ENCODE measurements around the gene ITPR2. TPM values are rescaled to one million over a fixed set of nuclear protein-coding genes. Genes with fewer than 3 reads are reported as not detected.

ITPR2 gene
- total RNA-seq, 4 donors from 2014 or later = 42.8 to 62.5 (median 52.1) TPM

DNA sequence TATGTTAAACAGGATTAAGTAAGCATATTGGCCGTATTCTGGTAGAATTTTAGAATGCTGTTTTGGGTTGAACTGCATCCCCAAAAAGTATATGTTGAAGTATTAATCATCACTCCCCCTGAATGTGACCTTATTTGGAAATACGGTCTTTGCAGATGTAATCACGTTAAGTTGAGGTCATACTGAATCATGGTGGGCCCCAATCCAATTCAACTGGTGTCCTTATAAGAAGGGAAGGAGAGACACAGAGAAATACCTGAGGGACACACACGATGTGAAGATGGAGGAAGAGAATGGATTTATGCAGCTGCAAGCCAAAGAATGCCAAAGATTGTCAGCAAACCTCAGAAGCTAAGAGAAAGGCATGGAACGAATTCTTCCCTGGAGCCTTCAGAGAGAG lies 268.6 kb downstream of the ITPR2 start:
- WGBS, 2 donors = 73 to 85% methylated on average over 5 of the region's 5 CpGs
- H3K4me3 ChIP-seq (ENCODE audit: low read depth, poor library complexity, severe bottlenecking) = no peak overlapping the region
- intact Hi-C loops (cut with DNase I; ENCODE audit: low total_unique reads) = no loop called here
- no peak for TF ChIP-seq POLR2A (IDR thresholded peaks at IDR 0.05)
- TF ChIP-seq, protein P1, sequence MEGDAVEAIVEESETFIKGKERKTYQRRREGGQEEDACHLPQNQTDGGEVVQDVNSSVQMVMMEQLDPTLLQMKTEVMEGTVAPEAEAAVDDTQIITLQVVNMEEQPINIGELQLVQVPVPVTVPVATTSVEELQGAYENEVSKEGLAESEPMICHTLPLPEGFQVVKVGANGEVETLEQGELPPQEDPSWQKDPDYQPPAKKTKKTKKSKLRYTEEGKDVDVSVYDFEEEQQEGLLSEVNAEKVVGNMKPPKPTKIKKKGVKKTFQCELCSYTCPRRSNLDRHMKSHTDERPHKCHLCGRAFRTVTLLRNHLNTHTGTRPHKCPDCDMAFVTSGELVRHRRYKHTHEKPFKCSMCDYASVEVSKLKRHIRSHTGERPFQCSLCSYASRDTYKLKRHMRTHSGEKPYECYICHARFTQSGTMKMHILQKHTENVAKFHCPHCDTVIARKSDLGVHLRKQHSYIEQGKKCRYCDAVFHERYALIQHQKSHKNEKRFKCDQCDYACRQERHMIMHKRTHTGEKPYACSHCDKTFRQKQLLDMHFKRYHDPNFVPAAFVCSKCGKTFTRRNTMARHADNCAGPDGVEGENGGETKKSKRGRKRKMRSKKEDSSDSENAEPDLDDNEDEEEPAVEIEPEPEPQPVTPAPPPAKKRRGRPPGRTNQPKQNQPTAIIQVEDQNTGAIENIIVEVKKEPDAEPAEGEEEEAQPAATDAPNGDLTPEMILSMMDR (IDR thresholded peaks at IDR 0.05) = no peak
- DNase-seq (ENCODE audit: low spot score in 2 of 2) = no peak

DNA sequence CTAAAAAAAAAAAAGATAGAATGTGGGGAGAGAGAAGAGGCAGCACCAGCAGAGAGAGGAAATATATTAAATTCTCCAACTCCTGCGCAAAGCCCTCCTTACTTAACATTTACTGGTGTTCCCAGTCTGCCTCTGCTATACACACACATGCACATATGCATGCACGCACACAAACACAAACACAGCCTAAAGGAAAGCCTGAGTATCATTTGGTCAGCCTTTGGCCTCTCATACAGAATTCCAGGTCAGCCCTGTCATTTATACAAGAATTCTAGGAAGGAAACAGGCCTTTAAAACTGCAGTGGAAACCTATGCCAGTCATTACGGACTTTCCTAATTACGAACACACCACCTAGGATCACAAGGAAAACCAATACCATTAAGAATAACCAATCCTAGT lies 269.4 kb downstream of the ITPR2 start:
- intact Hi-C loops (cut with DNase I; ENCODE audit: low total_unique reads) = no loop called here
- no peak overlapping the region for H3K4me3 ChIP-seq (ENCODE audit: low read depth, poor library complexity, severe bottlenecking)
- TF ChIP-seq, protein P1 (IDR thresholded peaks at IDR 0.05) = no peak
- TF ChIP-seq POLR2A (IDR thresholded peaks at IDR 0.05) = no peak
- no peak for DNase-seq (ENCODE audit: low spot score in 2 of 2)
- 88 to 93% methylated on average over 4 of the region's 4 CpGs for WGBS, 2 donors

DNA sequence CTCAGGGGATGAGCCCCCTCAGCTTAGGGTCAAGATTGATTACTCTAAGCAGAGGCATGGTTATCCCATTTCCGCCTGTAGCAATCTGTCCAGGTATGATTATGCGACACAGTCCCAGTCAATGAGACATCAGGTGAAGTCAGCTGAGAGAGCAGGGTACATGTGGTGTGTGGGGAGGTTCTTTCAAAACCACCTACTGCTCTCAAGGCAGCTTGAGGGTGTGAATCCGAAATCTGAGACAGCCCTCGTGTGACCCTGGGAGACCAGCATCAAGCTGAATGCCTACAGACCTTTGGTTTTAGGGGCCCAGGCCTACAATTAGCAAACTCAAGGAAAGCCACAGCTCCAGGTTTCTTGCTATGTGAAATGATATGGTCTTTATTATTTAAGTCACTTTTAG lies 275.7 kb downstream of the ITPR2 start:
- TF ChIP-seq POLR2A (IDR thresholded peaks at IDR 0.05) = no peak
- TF ChIP-seq, protein P1 (IDR thresholded peaks at IDR 0.05) = no peak
- WGBS, 2 donors = 94 to 99% methylated on average over 4 of the region's 4 CpGs
- no peak overlapping the region for H3K4me3 ChIP-seq (ENCODE audit: low read depth, poor library complexity, severe bottlenecking)
- no peak for DNase-seq (ENCODE audit: low spot score in 2 of 2)
- intact Hi-C loops (cut with DNase I; ENCODE audit: low total_unique reads) = no loop called here

DNA sequence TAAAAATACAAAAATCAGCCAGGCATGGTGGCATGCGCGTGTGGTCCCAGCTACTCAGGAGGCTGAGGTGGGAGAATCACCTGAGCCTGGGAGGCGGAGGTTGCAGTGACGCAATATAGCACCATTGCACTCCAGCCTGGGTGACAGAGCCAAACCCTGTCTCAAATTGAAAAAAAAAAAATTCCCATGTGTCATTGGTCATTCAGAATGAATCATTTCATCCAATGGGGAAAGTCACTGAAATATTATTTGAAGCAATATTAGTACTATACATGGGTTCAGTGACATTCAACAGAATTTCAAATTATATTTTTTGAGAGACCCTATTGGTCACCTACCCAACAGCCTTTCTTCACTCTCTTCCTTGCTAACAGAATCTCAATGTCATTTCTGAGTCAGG lies 276.1 kb downstream of the ITPR2 start:
- no peak for TF ChIP-seq POLR2A (IDR thresholded peaks at IDR 0.05)
- TF ChIP-seq, protein P1 (IDR thresholded peaks at IDR 0.05) = no peak
- 96 to 99% methylated on average over 4 of the region's 4 CpGs for WGBS, 2 donors
- no peak overlapping the region for H3K4me3 ChIP-seq (ENCODE audit: low read depth, poor library complexity, severe bottlenecking)
- DNase-seq (ENCODE audit: low spot score in 2 of 2) = no peak
- intact Hi-C loops (cut with DNase I; ENCODE audit: low total_unique reads) = no loop called here

DNA sequence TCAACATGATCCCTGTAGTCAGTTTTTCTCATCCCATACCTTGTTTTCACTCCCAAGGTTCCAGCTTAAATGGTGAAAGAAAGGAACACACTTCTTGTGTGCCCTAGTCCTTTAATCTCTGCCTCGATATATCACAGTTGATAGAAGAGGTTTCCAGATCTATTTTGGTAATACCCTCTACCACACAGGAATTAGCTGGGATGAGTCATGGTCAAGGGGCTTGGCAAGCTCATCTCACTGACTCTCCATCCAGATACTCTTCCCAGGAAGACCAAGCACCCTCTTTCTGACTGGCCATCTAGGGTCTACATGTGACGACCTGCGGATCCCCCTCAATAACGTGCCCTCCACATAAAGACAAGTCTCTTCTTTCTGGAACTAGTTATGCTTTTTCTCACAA lies 277.9 kb downstream of the ITPR2 start:
- 85 to 91% methylated on average over 4 of the region's 4 CpGs for WGBS, 2 donors
- TF ChIP-seq POLR2A (IDR thresholded peaks at IDR 0.05) = no peak
- DNase-seq (ENCODE audit: low spot score in 2 of 2) = no peak
- H3K4me3 ChIP-seq (ENCODE audit: low read depth, poor library complexity, severe bottlenecking) = no peak overlapping the region
- intact Hi-C loops (cut with DNase I; ENCODE audit: low total_unique reads) = no loop called here

DNA sequence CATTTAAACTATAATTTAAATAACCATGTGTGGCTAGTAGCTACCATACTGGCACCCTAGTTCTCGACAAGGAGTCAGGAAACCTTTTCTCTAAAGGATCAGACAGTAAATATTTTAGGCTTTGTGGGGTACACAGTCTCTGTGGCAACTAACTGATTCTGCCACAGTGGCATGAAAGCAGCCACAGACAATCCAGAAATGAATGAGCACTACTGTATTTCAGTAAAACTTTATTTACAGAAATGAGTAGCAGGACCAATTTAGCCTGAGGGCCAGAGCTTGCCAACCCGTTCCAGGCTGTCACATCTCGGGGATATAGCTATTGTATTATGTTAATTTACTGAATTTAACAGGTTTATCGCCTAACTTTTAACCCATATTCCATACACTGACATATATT lies 278.7 kb downstream of the ITPR2 start:
- H3K4me3 ChIP-seq (ENCODE audit: low read depth, poor library complexity, severe bottlenecking) = no peak overlapping the region
- intact Hi-C loops (cut with DNase I; ENCODE audit: low total_unique reads) = no loop called here
- TF ChIP-seq, protein P1 (IDR thresholded peaks at IDR 0.05) = no peak
- no peak for TF ChIP-seq POLR2A (IDR thresholded peaks at IDR 0.05)
- no peak for DNase-seq (ENCODE audit: low spot score in 2 of 2)
- 84 to 88% methylated on average over 4 of the region's 4 CpGs for WGBS, 2 donors

All from lower leg skin (tissue), 4 donors.